Measurements from ENCODE around the gene SAMD15.
"Not testable (repeated sequence)": the region's sequence is repeated elsewhere in the genome, so short reads cannot be mapped to it uniquely, and the experiment has no call there.

The SAMD15 gene

DNA sequence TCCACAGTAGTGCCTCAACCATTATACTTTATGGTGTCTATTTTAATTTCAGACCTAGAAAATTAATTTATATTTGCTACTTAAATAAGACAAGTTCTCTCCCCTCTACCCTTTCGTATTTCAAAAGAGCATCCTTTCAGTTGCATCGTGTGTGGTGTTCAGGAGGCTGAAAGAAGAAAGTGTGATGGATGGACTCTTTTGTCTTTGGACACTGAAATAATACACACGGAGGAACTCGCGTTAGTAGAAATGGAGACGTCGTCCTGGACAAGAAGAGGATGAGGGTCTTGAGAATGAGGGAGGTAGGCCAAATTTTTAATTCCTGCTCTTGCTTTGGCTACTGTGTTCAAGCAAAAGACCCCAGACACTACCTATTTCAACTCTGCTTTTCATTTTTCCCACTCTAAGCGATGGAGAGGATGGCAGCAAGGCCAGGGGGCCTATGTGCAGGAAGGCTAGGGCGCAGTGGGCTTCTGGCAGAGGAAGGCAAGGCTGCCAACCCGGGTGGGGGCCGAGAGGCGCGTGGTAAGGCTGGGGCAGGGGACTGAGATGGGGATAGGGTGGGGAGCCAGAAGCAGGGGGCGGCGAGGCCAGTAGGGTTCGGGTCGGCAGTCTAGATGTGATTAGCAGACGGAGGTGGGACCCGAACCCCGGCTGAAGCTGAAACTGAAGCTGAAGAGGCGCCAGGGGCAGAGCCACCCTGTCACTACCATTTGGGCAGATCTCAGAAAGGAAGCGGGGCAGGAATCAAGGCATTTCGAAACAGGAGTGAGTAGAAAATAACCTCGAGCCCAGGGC lies 1.0 kb upstream of the SAMD15 start:
- no peak for DNase-seq

GRCh38 chr14:77377502-77377844 lies 294 bp downstream of the SAMD15 start:
- no peak for DNase-seq

DNA sequence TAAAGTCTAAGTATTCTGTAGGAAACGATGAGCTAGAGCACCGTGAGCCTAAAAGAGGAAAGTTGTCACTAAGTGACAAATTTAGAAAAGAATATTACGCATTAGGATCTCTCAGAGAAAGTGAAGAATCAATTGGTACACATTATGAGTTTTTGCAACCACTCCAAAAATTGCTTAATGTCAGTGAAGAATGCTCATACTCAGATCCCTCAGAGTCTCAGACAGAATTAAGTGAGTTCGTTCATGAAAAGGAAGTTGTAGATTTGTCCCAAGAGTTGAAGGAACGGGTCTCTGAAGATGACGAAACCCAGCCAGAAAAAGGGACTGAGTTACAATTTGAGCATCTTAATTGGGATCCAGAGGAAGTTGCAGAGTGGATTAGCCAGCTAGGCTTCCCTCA lies 1.5 kb downstream of the SAMD15 start:
- no peak for DNase-seq

DNA sequence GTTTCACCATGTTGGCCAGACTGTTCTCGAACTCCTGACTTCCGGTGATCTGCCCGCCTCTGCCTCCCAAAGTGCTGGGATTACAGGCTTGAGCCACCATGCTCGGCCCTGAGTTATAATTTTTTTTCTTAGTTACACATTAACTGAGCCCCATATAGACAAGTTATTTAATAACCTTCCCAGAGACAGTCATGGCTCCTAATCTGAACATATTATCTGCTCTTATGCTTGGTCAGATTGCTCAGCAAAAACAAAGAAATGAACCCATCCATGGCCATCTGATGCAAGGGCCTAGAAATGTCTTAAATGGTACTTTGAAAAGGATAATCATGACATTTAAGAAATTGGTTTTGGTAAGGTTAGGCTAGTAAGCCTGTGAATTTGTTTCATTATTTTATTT lies 13.0 kb downstream of the SAMD15 start:
- no peak for DNase-seq

- no peak for DNase-seq
These were observed 23.0 kb downstream of the SAMD15 start for GRCh38 chr14:77400216-77400615.

- no peak for DNase-seq
These were observed 26.6 kb downstream of the SAMD15 start for GRCh38 chr14:77403768-77404167.

- DNase-seq: no peak
These were observed 28.9 kb downstream of the SAMD15 start for GRCh38 chr14:77406086-77406485.

DNA sequence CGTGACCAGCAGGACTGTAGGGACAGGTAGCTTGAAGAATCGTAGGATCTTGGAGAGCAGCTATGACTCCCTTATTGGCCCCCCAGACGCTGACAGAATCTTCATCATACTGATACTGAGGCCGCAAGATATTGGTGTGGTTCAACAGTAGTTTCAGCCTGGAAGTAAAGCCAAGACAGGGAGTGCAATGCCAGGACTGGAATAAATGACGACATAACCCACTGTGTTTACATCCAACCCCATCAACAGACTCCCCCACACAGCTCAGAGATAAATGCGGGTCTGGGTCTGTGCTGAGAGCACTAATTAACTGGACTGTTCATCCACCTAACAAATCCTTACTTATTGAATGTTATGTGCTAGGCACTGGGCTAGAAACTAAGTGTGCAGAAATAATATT lies 29.5 kb downstream of the SAMD15 start:
- no peak for DNase-seq

GRCh38 chr14:77407158-77407557 lies 30.0 kb downstream of the SAMD15 start:
- DNase-seq: no peak

- no peak for DNase-seq
These were observed 32.0 kb downstream of the SAMD15 start for GRCh38 chr14:77409131-77409533.

DNA sequence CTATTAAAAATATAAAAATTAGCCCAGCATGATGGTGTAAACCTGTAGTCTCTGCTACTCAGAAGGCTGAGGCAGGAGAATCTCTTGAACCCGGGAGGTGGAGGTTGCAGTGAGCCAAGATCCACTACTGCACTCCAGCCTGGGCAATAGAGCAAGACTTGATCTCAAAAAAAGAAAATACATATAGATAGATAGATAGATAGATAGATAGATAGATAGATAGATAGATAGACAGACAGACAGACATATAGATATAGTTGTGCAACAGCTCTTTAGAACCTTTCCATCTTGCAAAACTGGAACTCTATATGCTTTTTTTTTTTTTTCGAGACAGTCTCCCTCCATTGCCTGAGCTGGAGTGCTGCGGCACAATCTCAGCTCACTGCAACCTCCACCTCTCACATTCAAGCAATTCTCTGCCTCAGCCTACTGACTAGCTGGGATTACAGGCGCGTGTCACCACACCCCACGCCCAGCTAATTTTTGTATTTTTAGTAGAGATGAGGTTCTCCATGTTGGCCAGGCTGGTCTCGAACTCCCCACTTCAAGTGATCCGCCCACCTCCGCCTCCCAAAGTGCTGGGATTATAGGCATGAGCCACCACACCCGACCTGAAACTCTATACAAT lies 38.3 kb downstream of the SAMD15 start:
- DNase-seq: not testable (repeated sequence)

GRCh38 chr14:77416098-77416497 lies 38.9 kb downstream of the SAMD15 start:
- DNase-seq: not testable (repeated sequence)

DNA sequence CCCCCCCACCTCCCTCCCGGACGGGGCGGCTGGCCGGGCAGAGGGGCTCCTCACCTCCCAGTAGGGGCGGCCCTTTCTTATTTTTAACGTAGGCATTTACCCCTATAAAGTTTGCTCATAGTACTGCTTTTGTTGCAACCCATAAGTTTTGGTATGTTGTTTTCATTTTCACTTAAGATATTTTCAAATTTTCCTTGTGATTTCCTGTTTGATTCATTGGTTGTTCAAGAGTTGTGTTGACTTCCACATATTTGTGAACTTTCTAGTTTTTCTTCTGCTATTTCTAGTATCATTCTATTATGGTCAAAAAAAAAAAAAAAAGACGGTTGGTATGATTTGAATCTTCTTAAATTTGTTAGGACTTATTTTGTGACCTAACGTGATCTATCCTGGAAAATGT lies 39.7 kb downstream of the SAMD15 start:
- DNase-seq: no peak

DNA sequence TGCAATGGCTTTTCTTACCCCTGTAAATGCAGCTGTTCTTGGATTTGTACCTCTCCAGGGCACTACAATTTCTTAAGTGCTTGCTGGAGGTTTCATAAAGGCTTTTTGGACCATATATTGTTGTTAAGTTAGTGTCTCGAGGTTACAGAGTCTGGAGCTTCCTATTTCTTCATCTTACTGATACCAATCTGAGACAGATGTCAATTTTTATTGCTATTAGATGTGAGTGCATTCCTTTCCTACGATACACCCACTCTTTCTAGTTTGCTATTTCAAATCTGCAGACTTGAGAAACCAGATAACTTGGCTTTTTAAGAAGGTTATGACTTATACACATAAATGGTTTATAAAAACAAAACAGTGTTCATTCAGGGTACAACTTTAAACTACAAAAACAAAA lies 44.0 kb downstream of the SAMD15 start:
- no peak for DNase-seq

- no peak for DNase-seq
These were observed 46.2 kb downstream of the SAMD15 start, which contains the start of gene NOXRED1 for GRCh38 chr14:77423423-77423822. Gene NOXRED1, minus strand, starts transcription at chr14:77423523. Its CDS starts 634 bp downstream, at chr14:77422889.

DNA sequence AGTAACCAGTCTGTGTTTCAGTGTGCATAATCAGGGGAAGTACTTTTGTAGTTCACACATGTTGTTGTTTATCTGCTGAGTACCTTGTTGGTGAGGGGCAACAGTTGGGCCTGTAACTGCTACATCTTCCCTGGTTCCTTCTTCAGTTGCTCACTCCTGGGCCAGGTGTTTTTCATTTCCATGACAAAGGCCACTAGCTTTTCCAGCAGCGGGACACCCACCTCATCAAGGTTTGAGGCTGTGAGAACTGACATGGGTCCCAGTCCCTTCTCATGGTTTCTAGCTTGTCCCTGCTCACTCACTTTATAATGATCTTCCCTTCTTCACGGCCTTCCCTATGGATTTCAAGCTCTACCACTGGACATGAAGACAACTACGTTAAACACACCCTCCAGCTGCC lies 47.7 kb downstream of the SAMD15 start:
- no peak for DNase-seq

DNA sequence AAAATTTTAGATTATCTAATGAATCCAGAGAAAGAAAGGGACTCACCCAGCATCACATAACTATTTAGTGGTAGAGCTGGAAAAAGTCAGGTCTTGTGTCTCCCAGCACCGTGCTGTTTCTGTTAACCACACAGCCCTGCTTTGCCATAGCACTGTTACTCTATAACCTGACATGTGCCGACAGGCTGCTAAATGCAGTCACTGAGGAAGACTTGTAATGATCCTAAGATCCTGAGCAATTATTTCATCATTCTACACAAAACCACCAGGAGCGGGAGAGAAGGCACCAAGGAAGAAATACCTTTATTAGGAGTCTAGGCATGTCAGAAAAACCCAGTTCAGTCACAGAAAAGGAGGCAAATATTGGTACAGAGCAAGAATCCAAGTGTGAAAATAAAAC lies 49.2 kb downstream of the SAMD15 start:
- no peak for DNase-seq

DNA sequence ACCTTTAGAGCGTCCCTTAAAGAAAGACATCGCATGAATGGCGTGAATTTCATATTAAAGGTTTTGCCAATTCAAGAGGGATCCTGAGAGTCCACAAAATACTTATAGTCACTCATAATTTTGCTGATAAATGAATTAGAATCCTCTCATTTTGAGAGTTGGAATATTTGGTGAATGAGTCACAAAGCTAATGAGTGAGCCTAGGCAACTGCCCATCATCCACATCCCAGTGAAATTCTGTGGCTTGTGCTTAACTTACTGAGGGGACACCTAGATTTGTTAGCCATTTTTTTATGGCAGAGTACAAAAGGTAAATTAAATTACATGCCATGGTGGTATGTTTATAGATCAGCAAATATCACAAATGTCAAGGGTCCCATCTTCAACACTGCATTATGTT lies 58.9 kb downstream of the SAMD15 start:
- no peak for DNase-seq

DNA sequence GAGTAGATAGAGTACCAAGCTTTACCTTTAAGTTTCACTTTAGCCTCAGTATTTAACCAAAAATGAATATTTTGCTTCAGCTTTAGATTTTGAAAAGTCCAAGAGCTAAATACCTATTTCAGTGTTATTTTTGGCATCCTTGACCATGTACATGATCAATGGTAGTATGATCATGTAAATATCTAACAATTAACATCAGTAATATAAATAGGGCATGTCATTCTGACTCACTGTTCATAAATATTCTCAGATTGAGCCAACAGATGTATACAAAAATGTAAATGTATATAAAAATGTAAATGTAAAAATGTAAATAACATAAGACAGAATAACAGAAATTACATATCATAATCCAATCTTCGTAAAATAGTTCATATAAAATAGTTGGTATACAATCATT lies 61.4 kb downstream of the SAMD15 start:
- DNase-seq: no peak

GRCh38 chr14:77439861-77440260 lies 62.7 kb downstream of the SAMD15 start:
- DNase-seq: no peak
